Measurements from ENCODE around the gene UTP11. TPM values are rescaled to one million over a fixed set of nuclear protein-coding genes. Genes with fewer than 3 reads are reported as not detected.

Gene UTP11
- total and polyA plus RNA-seq, 2 experiments from 2014 or later = 37.1 to 51.0 TPM

DNA sequence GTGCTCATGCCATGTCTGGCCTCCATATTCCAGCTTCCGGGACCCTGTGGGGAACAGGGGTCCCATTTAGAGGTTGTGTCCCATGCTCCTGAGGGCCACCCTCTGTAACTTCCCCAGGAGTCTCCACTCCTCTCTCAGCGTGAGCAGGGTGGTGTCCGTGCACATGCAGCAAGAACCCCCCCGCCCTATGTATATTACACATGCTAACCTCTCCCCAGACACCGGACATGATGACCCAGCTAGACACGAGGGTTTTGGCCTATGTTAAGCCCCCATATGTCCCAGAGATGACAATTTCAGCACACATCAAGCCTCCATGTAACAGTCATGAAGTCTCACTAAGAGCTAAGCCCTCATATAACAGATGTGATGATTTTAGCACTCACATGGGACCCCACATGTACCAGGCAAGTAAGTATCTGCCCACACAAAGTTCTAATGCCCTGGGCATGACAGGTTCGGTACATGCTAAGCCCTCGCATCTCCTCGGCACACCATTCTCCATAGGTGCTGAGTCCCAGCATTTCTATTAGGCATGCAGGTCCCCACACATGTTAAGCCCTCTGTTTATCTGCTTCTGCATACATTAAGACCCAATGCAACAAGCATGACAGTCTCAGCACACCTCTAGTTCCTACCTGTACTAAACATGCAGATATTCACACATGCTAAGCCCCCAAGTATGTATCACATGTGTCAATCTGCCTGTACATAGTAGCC is 14.3 kb upstream of the UTP11 start:
- Histone ChIP-seq H4K20me1 (ENCODE audit: insufficient read depth) (no peaks in the 10 kb centered on the region), H3K27me3 (replicated peaks; ENCODE audit: insufficient read depth) (no peaks in the 10 kb centered on the region), H3K4me1 (ENCODE audit: insufficient read depth) (peaks cover 58% of the 10 kb centered on the region), H3K79me2 (ENCODE audit: insufficient read depth) (peaks cover 51% of the 10 kb centered on the region), H3K4me2 (ENCODE audit: unreplicated experiment) (no peak overlapping the region), H3K9me3 (ENCODE audit: low read depth) (no peaks in the 10 kb centered on the region), H3K9ac (no peak overlapping the region), H3K4me3 (no peak overlapping the region), H2AFZ (no peak overlapping the region), H3K36me3 (ENCODE audit: low read depth) (peaks cover 6% of the 10 kb centered on the region), H3F3A (ENCODE audit: insufficient read depth) (peaks cover 58% of the 10 kb centered on the region), H3K27ac (peak overlapping the region; percentile 92; the same call in 1 of the 2 replicates), H3K9me2 (ENCODE audit: insufficient read depth) (no peaks in the 10 kb centered on the region)
- 96% methylated on average over 8 to 9 of the region's 9 CpGs for WGBS, 2 experiments (ENCODE audit: low coverage in 1 of 2, low lambda C conversion rate in 2 of 2, missing lambda C conversion rate in 2 of 2)
- no peak for TF ChIP-seq EZH2phosphoT487 (IDR thresholded peaks at IDR 0.05; ENCODE audit: insufficient read depth, low read depth)
- no peak for TF ChIP-seq EZH2 (IDR thresholded peaks at IDR 0.05; ENCODE audit: insufficient read depth, poor library complexity, severe bottlenecking)
- in situ Hi-C loops (cut with MboI) = no loop called here
- no peak for DNase-seq

DNA sequence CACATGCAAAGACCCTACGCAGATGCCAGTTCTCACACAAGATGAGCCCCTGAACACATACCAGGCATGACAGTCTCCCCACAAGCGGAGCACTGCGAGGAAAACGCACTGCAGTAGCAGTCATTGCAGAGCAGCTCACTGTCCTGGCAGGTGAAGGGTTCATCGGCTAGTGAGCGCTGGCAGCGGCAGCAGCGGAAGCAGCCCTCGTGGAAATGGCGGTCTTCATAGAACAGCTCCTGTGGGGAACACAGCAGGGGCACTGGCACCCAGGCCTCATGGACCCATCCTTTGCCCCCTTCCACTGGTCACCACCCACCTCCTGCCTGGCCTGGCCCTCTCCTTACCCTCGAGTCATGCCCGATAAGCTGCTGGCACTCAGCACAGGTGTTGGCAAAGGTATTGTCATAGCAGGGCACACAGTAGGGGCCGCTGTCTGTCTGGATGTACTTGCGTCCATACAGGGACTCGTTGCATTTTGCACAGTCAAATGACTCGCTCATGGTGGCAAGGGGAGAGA is 13.6 kb upstream of the UTP11 start:
- no peak for TF ChIP-seq EZH2 (IDR thresholded peaks at IDR 0.05; ENCODE audit: insufficient read depth, poor library complexity, severe bottlenecking)
- TF ChIP-seq EZH2phosphoT487 (IDR thresholded peaks at IDR 0.05; ENCODE audit: insufficient read depth, low read depth) = no peak
- Histone ChIP-seq H3K27me3 (replicated peaks; ENCODE audit: insufficient read depth) (no peaks in the 10 kb centered on the region), H3K4me1 (ENCODE audit: insufficient read depth) (peaks cover 65% of the 10 kb centered on the region), H3K4me2 (ENCODE audit: unreplicated experiment) (peak overlapping the region; percentile 75), H3K9ac (peak overlapping the region; percentile 84), H2AFZ (no peak overlapping the region), H3K36me3 (ENCODE audit: low read depth) (peaks cover 6% of the 10 kb centered on the region), H3K9me3 (ENCODE audit: low read depth) (no peaks in the 10 kb centered on the region), H4K20me1 (ENCODE audit: insufficient read depth) (no peaks in the 10 kb centered on the region), H3K79me2 (ENCODE audit: insufficient read depth) (peaks cover 59% of the 10 kb centered on the region), H3F3A (ENCODE audit: insufficient read depth) (peaks cover 59% of the 10 kb centered on the region), H3K9me2 (ENCODE audit: insufficient read depth) (no peaks in the 10 kb centered on the region), H3K27ac (peak overlapping the region; percentile 92), H3K4me3 (peak overlapping the region; percentile 57)
- 82 to 83% methylated on average over 16 of the region's 16 CpGs for WGBS, 2 experiments (ENCODE audit: low coverage in 1 of 2, low lambda C conversion rate in 2 of 2, missing lambda C conversion rate in 2 of 2)
- in situ Hi-C loops (cut with MboI) = no loop called here
- DNase-seq = no peak

DNA sequence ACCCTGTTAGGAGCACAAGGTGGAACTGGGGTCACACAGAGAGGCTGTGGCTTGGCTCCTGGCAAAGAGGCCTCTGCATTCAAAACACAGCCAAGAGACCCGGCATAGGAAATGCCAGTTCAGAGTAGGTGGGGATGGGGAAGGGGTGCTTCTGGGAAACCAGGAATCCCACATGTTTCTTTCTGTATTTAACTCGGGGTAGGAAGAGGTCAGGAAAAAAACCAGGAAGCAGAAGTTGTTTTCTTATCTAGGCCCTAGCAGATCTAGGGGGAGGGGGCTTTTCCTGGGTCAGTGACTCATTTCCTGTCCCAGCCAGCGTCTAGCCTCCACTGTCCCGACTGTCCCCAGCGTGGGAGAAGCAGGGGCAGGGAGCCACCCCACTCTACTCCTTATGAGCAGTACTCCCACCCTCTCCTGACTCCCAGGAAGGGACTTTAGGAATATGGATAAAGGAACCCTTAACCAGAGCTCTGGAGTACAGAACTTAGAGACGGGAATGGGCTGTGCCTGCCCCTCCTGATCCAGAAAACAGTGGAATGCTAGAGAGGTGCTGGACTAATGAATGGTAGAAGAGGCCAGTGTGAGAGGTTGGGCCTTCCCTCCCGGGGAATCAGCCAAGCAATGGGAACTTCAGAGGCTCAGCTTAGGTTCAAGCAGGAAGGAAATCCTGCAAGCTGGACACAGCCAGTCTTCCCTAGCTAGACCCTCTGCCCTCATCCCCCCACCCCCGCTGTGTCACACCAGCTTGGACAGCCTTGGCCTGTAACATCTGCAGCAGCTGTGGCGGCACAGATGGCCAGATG is 12.9 kb upstream of the UTP11 start:
- in situ Hi-C loops (cut with MboI) = no loop called here
- peak overlapping the region; percentile 55 for H2AFZ ChIP-seq

DNA sequence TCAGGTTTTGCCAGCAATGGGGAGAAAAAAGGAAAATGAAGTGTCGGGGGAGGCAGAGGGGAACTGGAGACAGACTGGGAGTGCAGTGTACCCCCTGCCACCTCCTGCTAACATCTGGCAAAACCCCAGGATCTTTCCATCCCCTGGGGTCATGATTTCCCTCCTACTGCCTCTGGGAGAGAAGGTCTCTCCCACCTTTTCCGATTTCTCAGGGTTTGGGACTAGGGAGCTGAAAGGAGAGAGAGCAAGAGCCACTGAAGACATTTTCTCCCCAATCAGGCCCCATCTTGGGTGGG is 12.4 kb upstream of the UTP11 start:
- Histone ChIP-seq H3K9me3 (ENCODE audit: low read depth) (no peaks in the 10 kb centered on the region), H3K36me3 (ENCODE audit: low read depth) (peaks cover 6% of the 10 kb centered on the region), H3K9me2 (ENCODE audit: insufficient read depth) (no peaks in the 10 kb centered on the region), H3K27me3 (replicated peaks; ENCODE audit: insufficient read depth) (no peaks in the 10 kb centered on the region), H3K4me3 (peak overlapping the region; percentile 57), H4K20me1 (ENCODE audit: insufficient read depth) (no peaks in the 10 kb centered on the region), H3K27ac (peak overlapping the region; percentile 92), H3K4me1 (ENCODE audit: insufficient read depth) (peaks cover 64% of the 10 kb centered on the region), H3K79me2 (ENCODE audit: insufficient read depth) (peaks cover 68% of the 10 kb centered on the region), H3K4me2 (ENCODE audit: unreplicated experiment) (peak overlapping the region; percentile 75), H2AFZ (peak overlapping the region; percentile 55), H3F3A (ENCODE audit: insufficient read depth) (peaks cover 48% of the 10 kb centered on the region), H3K9ac (peak overlapping the region; percentile 84)
- in situ Hi-C loops (cut with MboI) = no loop called here
- 5 to 11% methylated on average over 2 of the region's 2 CpGs for WGBS, 2 experiments (ENCODE audit: low coverage in 1 of 2, low lambda C conversion rate in 2 of 2, missing lambda C conversion rate in 2 of 2)
- no peak for DNase-seq
- no peak for TF ChIP-seq EZH2 (IDR thresholded peaks at IDR 0.05; ENCODE audit: insufficient read depth, poor library complexity, severe bottlenecking)
- TF ChIP-seq EZH2phosphoT487 (IDR thresholded peaks at IDR 0.05; ENCODE audit: insufficient read depth, low read depth) = no peak

More for the DNA sequence above, 12.9 kb upstream of the UTP11 start:
- Histone ChIP-seq H4K20me1 (ENCODE audit: insufficient read depth) (no peaks in the 10 kb centered on the region), H3K9ac (peak overlapping the region; percentile 84), H3F3A (ENCODE audit: insufficient read depth) (peaks cover 52% of the 10 kb centered on the region), H3K4me3 (peak overlapping the region; percentile 57), H3K4me1 (ENCODE audit: insufficient read depth) (peaks cover 66% of the 10 kb centered on the region), H3K4me2 (ENCODE audit: unreplicated experiment) (peak overlapping the region; percentile 75), H3K27ac (peak overlapping the region; percentile 92), H3K36me3 (ENCODE audit: low read depth) (peaks cover 6% of the 10 kb centered on the region), H3K27me3 (replicated peaks; ENCODE audit: insufficient read depth) (no peaks in the 10 kb centered on the region), H3K9me3 (ENCODE audit: low read depth) (no peaks in the 10 kb centered on the region), H3K9me2 (ENCODE audit: insufficient read depth) (no peaks in the 10 kb centered on the region), H3K79me2 (ENCODE audit: insufficient read depth) (peaks cover 65% of the 10 kb centered on the region)
- DNase-seq = peak; percentile 66
- 1 to 3% methylated on average over 9 of the region's 9 CpGs for WGBS, 2 experiments (ENCODE audit: low coverage in 1 of 2, low lambda C conversion rate in 2 of 2, missing lambda C conversion rate in 2 of 2)
- TF ChIP-seq EZH2phosphoT487 (IDR thresholded peaks at IDR 0.05; ENCODE audit: insufficient read depth, low read depth) (no peak), EZH2 (IDR thresholded peaks at IDR 0.05; ENCODE audit: insufficient read depth, poor library complexity, severe bottlenecking) (no peak)

Measured in GM23248 (cell line).